Keratinocyte (primary cell): Measurements from ENCODE around the gene PTGDS.

Source experiments
- EZH2 ChIP-seq: IDR thresholded peaks from one replicate; pipeline ENCODE4 v1.6.1; 2012; ENCODE audit warnings: inconsistent platforms, mild to moderate bottlenecking, low read length, moderate library complexity
- TF ChIP-seq, protein P1 (sequence below), 3 experiments: IDR thresholded peaks in 1 of 3; conservative IDR thresholded peaks in 1 of 3; optimal IDR thresholded peaks in 1 of 3; 2 replicates in 2 of 3; 3 replicates in 1 of 3; pipeline versions ENCODE3 to v1.5.1; 2011; ENCODE audit warnings: low read length in 3 of 3, mild to moderate bottlenecking in 3 of 3, moderate library complexity in 2 of 3, control low read depth in 1 of 3, inconsistent platforms in 1 of 3; ENCODE audit not compliant: insufficient read depth in 2 of 3; ENCODE audit errors: extremely low read depth in 1 of 3

DNA sequence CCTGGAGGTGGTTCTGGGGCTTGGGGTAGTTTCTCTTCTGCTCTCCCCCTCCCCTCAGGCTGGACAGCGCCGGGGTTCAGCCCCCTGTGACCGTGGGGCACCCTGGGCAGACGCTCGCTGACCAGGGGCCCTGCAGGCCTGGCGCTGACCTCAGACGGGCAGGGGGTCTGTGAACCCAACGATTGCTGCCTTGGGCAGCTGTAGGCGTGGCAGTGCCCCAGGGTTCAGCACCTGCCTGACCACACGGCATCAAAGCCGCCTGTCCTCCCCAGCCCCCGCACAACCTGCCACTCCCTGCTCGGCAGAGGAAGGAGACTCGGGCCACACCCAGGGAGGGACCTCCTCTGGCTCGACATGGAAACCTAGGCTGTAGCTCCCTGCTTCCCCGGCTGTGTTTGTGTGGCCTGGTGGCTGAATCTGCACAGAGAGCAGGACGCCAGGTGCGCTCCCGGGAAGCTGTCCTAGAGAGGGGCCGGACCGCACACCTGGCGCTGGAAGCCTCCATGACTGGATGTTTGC is 13.1 kb upstream of the PTGDS start:
- TF ChIP-seq EZH2: no peak
- TF ChIP-seq, protein P1, sequence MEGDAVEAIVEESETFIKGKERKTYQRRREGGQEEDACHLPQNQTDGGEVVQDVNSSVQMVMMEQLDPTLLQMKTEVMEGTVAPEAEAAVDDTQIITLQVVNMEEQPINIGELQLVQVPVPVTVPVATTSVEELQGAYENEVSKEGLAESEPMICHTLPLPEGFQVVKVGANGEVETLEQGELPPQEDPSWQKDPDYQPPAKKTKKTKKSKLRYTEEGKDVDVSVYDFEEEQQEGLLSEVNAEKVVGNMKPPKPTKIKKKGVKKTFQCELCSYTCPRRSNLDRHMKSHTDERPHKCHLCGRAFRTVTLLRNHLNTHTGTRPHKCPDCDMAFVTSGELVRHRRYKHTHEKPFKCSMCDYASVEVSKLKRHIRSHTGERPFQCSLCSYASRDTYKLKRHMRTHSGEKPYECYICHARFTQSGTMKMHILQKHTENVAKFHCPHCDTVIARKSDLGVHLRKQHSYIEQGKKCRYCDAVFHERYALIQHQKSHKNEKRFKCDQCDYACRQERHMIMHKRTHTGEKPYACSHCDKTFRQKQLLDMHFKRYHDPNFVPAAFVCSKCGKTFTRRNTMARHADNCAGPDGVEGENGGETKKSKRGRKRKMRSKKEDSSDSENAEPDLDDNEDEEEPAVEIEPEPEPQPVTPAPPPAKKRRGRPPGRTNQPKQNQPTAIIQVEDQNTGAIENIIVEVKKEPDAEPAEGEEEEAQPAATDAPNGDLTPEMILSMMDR (optimal IDR thresholded peaks at IDR 0.05 in 1 of 3, IDR thresholded peaks at IDR 0.05 in 1 of 3, conservative IDR thresholded peaks at IDR 0.05 in 1 of 3; ENCODE audit: extremely low read depth in 1 of 3, insufficient read depth in 2 of 3, low read length in 3 of 3): no peak
